Measurements from ENCODE around the gene ZNF157.

ZNF157 gene

GRCh38 chrX:47446971-47447370 lies 76.6 kb downstream of the ZNF157 start:
- no peak for DNase-seq (ENCODE audit: low read depth, low spot score)

- no peak for DNase-seq (ENCODE audit: low read depth, low spot score)
These were observed 77.2 kb downstream of the ZNF157 start for GRCh38 chrX:47447607-47448006.

- no peak for DNase-seq (ENCODE audit: low read depth, low spot score)
These were observed 77.9 kb downstream of the ZNF157 start for GRCh38 chrX:47448165-47448806.

GRCh38 chrX:47452112-47452511 lies 81.7 kb downstream of the ZNF157 start:
- DNase-seq (ENCODE audit: low read depth, low spot score): no peak

GRCh38 chrX:47456080-47456479 lies 85.7 kb downstream of the ZNF157 start:
- DNase-seq (ENCODE audit: low read depth, low spot score): no peak

GRCh38 chrX:47458528-47458927 lies 88.2 kb downstream of the ZNF157 start:
- no peak for DNase-seq (ENCODE audit: low read depth, low spot score)

GRCh38 chrX:47460561-47460960 lies 90.2 kb downstream of the ZNF157 start:
- DNase-seq (ENCODE audit: low read depth, low spot score): no peak
